Amniotic stem cell (primary cell): ENCODE measurements around the gene RAB40C.

Experiments used
- DNase-seq: peaks from one replicate; lab custom pipeline; 2025; lab: John Stamatoyannopoulos, UW

The RAB40C gene

DNA sequence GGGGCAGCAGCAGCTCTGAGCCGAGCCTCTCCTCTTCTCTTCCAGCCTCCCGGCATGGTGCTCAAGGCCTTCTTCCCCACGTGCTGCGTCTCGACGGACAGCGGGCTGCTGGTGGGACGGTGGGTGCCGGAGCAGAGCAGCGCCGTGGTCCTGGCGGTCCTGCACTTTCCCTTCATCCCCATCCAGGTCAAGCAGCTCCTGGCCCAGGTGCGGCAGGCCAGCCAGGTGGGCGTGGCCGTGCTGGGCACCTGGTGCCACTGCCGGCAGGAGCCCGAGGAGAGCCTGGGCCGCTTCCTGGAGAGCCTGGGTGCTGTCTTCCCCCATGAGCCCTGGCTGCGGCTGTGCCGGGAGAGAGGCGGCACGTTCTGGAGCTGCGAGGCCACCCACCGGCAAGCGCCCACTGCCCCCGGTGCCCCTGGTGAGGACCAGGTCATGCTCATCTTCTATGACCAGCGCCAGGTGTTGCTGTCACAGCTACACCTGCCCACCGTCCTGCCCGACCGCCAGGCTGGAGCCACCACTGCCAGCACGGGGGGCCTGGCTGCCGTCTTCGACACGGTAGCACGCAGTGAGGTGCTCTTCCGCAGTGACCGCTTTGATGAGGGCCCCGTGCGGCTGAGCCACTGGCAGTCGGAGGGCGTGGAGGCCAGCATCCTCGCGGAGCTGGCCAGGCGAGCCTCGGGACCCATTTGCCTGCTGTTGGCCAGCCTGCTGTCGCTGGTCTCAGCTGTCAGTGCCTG is 15.7 kb upstream of the RAB40C start:
- DNase-seq = no peak

- DNase-seq = no peak
Observed at GRCh38 chr16:575354-576196, 14.3 kb upstream of the RAB40C start.

- DNase-seq = no peak
Observed at GRCh38 chr16:576197-576822, 13.6 kb upstream of the RAB40C start.

- no peak for DNase-seq
Observed at GRCh38 chr16:576823-577201, 13.1 kb upstream of the RAB40C start.

- DNase-seq = no peak
Observed at GRCh38 chr16:577796-578195, 12.1 kb upstream of the RAB40C start.

GRCh38 chr16:578232-578869 is 11.5 kb upstream of the RAB40C start:
- no peak for DNase-seq

- DNase-seq = no peak
Observed at GRCh38 chr16:578870-579405, 10.9 kb upstream of the RAB40C start.

- no peak for DNase-seq
Observed at GRCh38 chr16:580141-580945, 9.5 kb upstream of the RAB40C start.

DNA sequence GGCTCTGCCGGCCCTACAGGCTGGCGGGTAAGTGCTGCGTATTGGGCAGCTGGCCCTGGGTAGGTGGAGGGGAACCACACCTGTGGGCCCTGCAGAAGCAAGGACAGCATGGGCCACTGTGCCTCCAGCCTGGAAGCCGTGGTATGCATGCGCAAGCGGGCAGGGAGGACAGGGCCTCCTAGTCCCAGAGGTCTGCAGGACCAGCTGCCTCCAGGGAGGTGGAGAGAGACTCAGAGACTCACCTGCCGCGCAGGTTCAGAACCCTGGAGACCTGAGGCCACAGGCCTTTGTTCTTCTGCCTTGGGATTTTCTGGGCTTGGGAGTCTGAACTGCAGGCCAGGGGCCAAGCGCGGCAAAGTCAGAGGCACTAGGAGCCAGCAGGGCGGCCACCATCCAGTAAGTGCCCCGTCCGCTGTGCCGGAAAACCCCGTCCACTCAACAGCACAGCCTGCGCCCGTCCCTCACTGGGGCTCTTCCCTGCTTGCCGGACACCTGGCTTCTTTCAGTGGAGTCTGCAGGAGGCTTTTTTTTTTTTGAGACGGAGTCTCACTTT is 8.8 kb upstream of the RAB40C start:
- no peak for DNase-seq

- DNase-seq = no peak
Observed at GRCh38 chr16:582218-582613, 7.7 kb upstream of the RAB40C start.

DNA sequence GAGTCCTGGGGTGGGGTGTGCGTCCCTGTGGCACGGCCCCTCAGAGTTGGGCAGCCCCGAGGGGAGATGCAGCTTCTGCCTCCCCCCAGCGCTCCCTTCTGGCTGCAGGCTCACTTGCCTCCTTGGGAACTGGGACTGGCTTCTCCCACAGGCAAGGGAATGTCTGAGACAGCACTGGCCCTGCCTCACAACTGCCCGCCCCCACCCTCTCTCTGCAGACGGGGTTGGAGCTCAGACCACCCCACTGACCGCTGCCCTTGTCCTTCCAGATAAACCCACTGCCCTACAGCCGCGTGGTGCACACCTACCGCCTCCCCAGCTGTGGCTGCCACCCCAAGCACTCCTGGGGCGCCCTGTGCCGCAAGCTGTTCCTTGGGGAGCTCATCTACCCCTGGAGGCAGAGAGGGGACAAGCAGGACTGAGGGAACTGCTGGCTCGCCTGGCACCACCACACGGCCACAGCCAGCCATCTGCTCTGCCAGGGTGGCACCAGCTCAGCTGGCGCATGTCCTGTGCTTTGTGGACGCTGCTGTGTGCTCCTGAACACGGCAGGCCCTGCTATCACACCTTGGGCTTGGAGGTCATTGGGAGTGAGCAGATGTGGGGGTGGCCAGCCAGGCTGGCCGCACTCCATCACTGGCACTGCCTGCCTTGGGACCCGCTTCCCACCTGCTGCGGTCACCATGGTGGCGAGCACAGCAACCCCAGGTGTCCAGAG is 7.1 kb upstream of the RAB40C start:
- no peak for DNase-seq

- no peak for DNase-seq
Observed at GRCh38 chr16:583470-583814, 6.4 kb upstream of the RAB40C start.

DNA sequence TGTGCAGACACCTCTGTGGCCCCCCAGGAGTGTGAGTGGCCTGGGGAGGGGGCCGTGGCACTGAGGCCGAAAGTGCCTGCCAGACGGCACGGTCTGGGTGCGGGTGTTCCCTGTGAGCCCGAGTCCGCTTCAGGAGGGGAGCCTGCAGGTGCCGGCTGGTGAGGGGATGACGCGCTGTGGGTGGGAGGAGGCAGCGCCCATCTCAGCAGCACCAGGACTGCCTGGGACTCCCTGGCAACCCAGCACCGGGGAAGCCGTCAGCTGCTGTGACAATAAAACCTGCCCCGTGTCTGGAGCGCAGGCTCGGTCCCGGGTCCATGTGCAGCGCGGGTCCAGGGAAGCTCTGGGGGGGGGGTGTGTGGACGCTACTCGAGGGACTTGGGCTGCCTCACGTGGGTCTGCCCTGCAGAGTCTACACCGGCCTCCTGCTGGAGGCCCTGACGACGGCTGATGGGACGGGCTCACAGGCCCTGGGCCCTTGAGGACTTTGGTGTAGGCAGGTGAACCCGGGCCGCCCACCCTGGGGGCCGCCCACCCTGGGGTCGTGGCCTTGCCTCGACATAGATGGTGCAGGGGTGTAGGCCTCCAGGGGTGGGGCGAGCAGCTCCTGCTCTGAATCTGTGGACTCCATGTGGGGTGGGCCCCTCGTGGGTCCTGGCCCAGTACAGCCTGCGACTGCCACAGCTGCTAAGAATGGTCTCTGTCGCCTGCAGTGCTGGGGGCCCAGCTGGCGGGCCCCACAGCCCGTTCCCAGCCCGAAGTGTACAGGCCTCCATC is 5.9 kb upstream of the RAB40C start:
- no peak for DNase-seq

DNA sequence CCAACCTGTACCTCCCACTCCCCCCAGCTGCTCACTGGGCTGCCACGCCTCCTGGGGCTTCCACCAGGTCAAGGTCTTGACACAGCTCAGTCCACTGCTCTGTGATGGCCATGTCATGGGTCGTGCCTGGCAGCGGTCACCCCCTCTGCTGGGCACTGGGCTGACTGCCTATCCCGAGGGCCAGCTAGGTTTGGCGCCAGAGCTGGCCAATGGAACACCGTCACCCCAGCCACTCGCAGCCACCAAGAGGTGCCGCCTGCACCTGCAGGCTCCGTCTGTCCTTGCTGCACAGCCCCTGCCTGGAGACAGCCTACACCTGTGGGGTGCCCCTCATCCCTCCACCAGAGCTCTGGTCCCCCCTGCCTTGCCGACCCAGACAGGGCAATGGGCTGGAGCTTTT is 4.5 kb upstream of the RAB40C start:
- no peak for DNase-seq

DNA sequence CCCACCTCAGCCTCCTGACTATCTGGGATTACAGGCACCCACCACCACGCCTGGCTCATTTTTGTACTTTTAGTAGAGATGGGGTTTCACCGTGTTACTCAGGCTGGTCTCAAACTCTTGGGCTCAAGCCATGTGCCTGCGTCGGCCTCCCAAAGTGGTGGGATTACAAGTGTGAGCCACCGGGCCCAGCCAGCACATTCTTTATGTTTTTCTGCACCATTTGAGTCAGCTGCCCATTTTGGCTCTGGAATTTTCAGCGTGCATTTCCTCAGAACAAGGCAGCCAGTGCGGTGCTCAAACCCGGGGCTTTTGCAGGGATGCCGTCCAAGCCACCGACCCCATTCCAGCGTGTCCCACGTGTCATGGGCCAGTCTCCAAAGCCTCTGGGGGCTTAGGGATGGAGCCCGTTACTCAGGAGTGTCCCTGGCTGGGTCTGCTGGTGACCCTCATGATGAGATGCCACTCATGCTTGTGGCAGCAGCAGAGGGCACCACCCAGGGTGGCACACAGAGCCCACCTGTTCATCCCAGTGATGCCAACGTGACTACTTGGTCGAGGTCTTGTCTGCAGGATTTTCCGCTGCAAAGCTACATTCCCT is 3.7 kb upstream of the RAB40C start:
- DNase-seq = no peak

GRCh38 chr16:586645-587590 is 2.9 kb upstream of the RAB40C start:
- no peak for DNase-seq

DNA sequence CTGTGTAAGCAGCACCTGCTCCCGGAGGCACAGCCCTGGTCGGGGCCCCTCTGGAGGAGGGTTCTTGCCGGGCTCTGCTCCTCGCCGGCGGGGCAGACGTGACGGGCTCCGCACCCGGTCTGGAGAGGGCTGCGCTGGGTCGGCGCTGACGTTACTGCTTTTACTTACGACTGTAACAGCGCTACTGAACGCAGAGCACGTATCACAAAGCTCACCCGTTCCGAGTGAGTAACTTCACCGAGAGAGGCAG is 1.3 kb upstream of the RAB40C start:
- DNase-seq = no peak

GRCh38 chr16:588889-589657 is 793 bp upstream of the RAB40C start:
- peak; percentile 77 for DNase-seq
